ENCODE measurements around the gene OPRM1. TPM values are rescaled to one million over a fixed set of nuclear protein-coding genes. Genes with fewer than 3 reads are reported as not detected.

Gene OPRM1
- total RNA-seq, 4 donors from 2014 or later: not detected

GRCh38 chr6:154295733-154296132 is 256.7 kb downstream of the OPRM1 start:
- no peak for DNase-seq (ENCODE audit: low spot score in 2 of 2)

More at GRCh38 chr6:154295733-154296132, 256.7 kb downstream of the OPRM1 start:
- Histone ChIP-seq H3K27me3 (no peaks in the 10 kb centered on the region), H3K9me3 (no peaks in the 10 kb centered on the region), H3K4me1 (peaks cover 14% of the 10 kb centered on the region), H3K36me3 (no peaks in the 10 kb centered on the region), H3K27ac (no peak overlapping the region), H3K4me3 (no peak overlapping the region)
- WGBS: 79% methylated on average over 4 of the region's 4 CpGs
- TF ChIP-seq POLR2AphosphoS5 (IDR thresholded peaks at IDR 0.05): no peak
- TF ChIP-seq CTCF (IDR thresholded peaks at IDR 0.05): no peak
- no peak for TF ChIP-seq POLR2A (IDR thresholded peaks at IDR 0.05)
- no peak for TF ChIP-seq EP300 (IDR thresholded peaks at IDR 0.05)
